T47D (cell line): ENCODE data around the gene PRKCH.

ENCODE experiments used
- DNase-seq, 2 experiments: peaks; one replicate each; pipeline versions ENCODE4 v3.0.0 to v3.0.0-alpha.2; 2011 to 2012; ENCODE audit warnings: low read depth in 1 of 2, low spot score in 1 of 2
- JUND ChIP-seq: IDR thresholded peaks from 2 replicates; pipeline ENCODE4 v1.6.1; 2012; ENCODE audit warnings: low read depth
- in situ Hi-C: cut with HindIII; loops from 2 replicates; pipeline ENCODE4 v1.10.0; 2016; ENCODE audit warnings: low sequenced_read_pairs, low pct_unique_long_range_greater_than_20kb

PRKCH gene

GRCh38 chr14:61333087-61333486 is 11.7 kb downstream of the PRKCH start:
- DNase-seq, result no peak
- TF ChIP-seq JUND, result no peak
- in situ Hi-C loops, result no loop called here

- no peak for TF ChIP-seq JUND
- in situ Hi-C loops, result no loop called here
- DNase-seq, result no peak
Observed at GRCh38 chr14:61334197-61334701, 12.9 kb downstream of the PRKCH start.

- DNase-seq, result no peak
- in situ Hi-C loops, result no loop called here
- TF ChIP-seq JUND, result no peak
Observed at GRCh38 chr14:61335049-61335448, 13.7 kb downstream of the PRKCH start.

DNA sequence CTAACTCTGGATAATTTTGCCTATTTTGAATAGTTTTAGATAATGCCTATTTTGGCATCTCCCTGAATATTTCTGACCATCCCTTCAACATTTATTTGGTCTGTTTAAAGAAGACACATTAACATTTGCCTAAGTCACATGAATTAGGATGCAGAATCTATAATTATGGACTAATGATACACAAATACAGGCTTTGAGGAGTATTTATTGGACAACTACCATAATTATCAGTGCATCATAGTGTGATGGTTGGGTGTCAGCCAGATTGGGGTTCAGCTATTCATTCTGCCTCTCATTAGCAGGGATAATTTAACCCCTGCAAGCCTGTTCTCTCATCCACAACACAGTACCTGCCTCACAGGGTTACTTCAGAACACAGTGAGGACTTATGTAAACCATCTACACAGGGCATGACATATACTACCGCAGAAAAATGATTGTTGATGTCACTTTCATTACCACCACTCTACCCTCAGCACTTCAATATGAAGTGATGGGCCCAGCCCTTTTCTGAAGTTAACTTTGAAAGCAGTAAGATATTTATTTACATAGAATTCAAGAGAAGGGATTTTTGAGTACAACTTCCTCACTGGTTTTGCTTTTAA is 14.4 kb downstream of the PRKCH start:
- in situ Hi-C loops, result no loop called here
- TF ChIP-seq JUND, result no peak
- no peak for DNase-seq

GRCh38 chr14:61337893-61338292 is 16.5 kb downstream of the PRKCH start:
- in situ Hi-C loops, result no loop called here

DNA sequence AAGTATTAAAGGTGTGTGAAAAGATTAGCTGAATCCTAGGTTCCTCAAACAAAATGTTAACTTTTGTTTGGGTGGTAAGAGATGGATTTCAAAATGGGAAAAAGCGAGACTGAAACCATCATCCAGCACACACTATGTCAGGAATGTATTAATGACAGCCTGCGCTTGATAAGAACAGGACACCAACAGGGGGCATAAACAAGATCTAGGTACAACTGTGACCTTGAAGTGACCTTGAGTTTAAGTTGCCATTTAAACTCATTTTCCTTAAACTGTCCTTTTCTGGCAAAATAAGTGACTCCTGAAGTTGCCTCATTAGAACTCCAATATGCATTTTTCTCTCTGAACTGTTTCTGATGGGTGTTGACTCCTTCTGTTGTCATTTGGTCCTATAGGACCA is 17.1 kb downstream of the PRKCH start:
- DNase-seq, result no peak
- TF ChIP-seq JUND, result no peak
- in situ Hi-C loops, result no loop called here

More at GRCh38 chr14:61337893-61338292, 16.5 kb downstream of the PRKCH start:
- no peak for DNase-seq
- TF ChIP-seq JUND, result no peak

DNA sequence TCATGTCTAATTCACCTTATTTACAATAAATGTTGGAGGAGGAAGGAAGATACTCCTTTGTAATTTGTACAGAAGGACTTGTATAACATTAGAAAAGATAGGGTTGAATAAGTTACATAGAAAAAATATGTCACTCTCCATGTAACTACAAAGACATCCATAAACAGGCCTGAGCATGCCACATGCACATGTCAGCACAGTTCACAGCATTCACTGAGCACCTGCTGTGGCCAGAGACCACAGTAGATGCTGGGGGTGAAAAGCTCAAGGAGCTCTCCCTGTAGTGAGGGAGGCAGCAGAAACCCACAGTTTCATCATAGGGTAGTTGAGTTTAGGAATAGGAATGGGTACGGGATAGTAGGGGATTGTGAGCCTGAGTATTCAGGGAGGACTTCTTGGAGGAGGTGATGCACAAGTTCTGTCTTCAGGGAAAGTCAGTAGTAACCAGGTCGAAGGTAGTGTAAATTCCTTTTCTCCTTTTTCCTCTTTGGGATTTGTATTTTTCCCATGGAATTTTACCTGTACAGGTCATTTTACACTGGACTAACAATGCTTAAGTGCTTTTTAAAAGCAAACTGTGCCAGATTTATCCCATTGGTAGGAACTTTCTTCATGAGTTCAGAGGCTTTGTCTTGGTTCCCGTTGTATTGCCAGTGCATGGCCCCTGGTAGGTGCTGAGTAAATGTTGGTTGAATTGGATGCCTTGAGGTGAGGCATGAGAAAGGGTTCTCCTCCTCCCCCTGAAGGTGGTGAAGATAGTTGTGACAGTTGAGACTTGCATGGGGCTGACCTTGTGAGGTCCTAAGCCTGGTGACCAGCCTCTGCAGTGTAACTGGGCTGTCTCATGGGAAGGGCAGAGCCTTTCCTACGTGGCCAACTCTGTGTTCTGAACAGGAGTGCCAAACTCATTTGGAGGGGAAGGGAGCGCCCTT is 20.2 kb downstream of the PRKCH start:
- no peak for DNase-seq
- in situ Hi-C loops, result no loop called here
- no peak for TF ChIP-seq JUND

DNA sequence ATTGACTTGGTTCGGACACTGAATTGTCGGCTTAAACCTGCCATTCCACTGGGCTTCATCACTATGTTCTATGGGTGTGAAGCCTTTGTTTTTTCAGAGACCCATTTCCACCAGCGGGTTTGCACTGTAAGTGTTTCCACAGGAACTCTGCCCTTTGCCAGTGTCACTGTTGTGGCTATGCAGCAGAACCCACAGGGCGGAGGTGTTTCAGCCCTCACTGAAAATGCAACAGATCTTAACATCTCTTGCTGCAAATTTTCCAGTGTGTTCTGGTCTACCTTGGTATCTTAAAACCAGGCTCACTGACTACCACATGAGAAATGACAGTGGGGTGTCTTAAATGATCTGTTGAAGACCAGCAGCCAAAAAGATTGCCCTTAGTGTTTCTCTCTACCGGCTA is 21.1 kb downstream of the PRKCH start:
- no peak for TF ChIP-seq JUND
- in situ Hi-C loops, result no loop called here
- DNase-seq, result no peak

GRCh38 chr14:61342932-61343331 is 21.6 kb downstream of the PRKCH start:
- in situ Hi-C loops, result no loop called here
- no peak for DNase-seq
- TF ChIP-seq JUND, result no peak

DNA sequence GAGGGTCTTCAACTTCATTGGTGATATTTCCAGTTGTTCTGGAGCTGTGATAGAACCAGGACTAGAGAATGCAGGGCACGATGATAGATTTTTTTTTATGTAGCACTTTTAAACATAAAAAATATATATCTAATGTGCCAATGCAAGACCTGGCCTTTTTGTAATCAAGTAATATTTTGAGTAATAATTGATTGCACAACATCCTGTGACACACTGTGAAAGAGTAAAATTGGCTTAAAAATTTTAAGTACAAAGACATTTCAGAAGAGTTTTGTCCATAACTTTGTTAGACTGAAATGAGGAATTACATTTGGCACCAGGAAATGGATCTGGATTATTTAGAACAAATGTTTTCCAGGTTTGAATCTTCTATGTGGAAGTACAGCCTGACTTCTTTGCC is 22.1 kb downstream of the PRKCH start:
- in situ Hi-C loops, result no loop called here
- no peak for DNase-seq
- no peak for TF ChIP-seq JUND

DNA sequence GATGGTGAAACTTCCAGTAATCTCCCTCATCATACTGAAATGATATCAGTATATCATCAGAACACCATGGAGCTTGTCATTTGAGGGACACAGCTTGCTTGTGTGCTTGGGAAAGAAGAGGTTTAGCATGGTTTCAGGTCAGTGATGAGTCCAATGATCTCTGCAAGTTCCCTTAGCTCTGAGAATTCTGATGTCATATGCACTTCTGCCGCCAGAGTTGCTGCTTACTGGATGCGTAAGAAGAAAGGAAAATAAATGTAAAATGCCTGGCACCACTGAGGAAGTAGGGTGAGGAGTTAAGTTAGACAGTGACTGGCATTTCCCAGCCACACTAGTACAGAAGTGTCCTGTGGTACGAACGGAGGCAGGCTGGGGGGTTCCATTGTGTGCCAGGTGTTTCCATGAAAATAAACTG is 22.6 kb downstream of the PRKCH start:
- no peak for DNase-seq
- in situ Hi-C loops, result no loop called here
- no peak for TF ChIP-seq JUND

GRCh38 chr14:61344437-61345150 is 23.2 kb downstream of the PRKCH start:
- in situ Hi-C loops, result no loop called here
- no peak for TF ChIP-seq JUND
- DNase-seq, result no peak

GRCh38 chr14:61345151-61345482 is 23.7 kb downstream of the PRKCH start:
- TF ChIP-seq JUND, result no peak

More at GRCh38 chr14:61345151-61345482, 23.7 kb downstream of the PRKCH start:
- DNase-seq, result no peak
- in situ Hi-C loops, result no loop called here
